Keratinocyte (primary cell): ENCODE data around the gene ACBD6. TPM values are rescaled to one million over a fixed set of nuclear protein-coding genes. Genes with fewer than 3 reads are reported as not detected.

ENCODE experiments used
- DNase-seq: peaks from one replicate; pipeline ENCODE4 v3.0.0-alpha.2; 2011; ENCODE audit warnings: low read depth, missing footprints, low spot score
- FAIRE-seq: peaks from 2 replicates; lab custom pipeline; 2011; peaks lifted over from hg19 to GRCh38; lab: Jason Lieb, UNC
- H2AFZ ChIP-seq: 2 replicates; pipeline ENCODE4 v1.6.0; 2012; ENCODE audit warnings: low read length, control low read depth, inconsistent platforms; ENCODE audit not compliant: control insufficient read depth
- H3K27ac ChIP-seq: 2 replicates; pipeline ENCODE4 v1.5.1; 2011; ENCODE audit warnings: low read length; ENCODE audit not compliant: control insufficient read depth, insufficient read depth
- H3K27me3 ChIP-seq: 3 replicates; pipeline ENCODE4 v1.6.0; 2011; ENCODE audit warnings: low read length; ENCODE audit not compliant: control insufficient read depth, insufficient read depth; ENCODE audit errors: extremely low read depth
- H3K36me3 ChIP-seq, 2 experiments: 2 replicates in 1 of 2; 3 replicates in 1 of 2; pipeline ENCODE4 v1.5.1; 2011; ENCODE audit warnings: low read length in 2 of 2, mild to moderate bottlenecking in 1 of 2; ENCODE audit not compliant: control insufficient read depth in 2 of 2, insufficient read depth in 2 of 2; ENCODE audit errors: extremely low read depth in 1 of 2
- H3K4me1 ChIP-seq: 3 replicates; pipeline ENCODE4 v1.5.1; 2011; ENCODE audit warnings: low read length; ENCODE audit not compliant: control insufficient read depth, insufficient read depth; ENCODE audit errors: extremely low read depth
- H3K4me2 ChIP-seq: 3 replicates; pipeline ENCODE4 v1.6.0; 2011; ENCODE audit warnings: low read depth, low read length; ENCODE audit not compliant: control insufficient read depth, insufficient read depth; ENCODE audit errors: extremely low read depth
- H3K4me3 ChIP-seq, 3 experiments: fragments of 200-600 bp in 1 of 3; sonication (generic) in 1 of 3; 2 replicates in 2 of 3; 3 replicates in 1 of 3; pipeline ENCODE4 v1.5.1; 2011 to 2016; ENCODE audit warnings: low read length in 3 of 3, mild to moderate bottlenecking in 3 of 3, control low read depth in 2 of 3, inconsistent platforms in 1 of 3, low read depth in 1 of 3, mixed read lengths in 1 of 3, mixed run types in 1 of 3, moderate library complexity in 1 of 3; ENCODE audit not compliant: control insufficient read depth in 2 of 3, insufficient read depth in 2 of 3; ENCODE audit errors: extremely low read depth in 1 of 3
- H3K79me2 ChIP-seq: 2 replicates; pipeline ENCODE4 v1.6.0; 2012; ENCODE audit warnings: low read length; ENCODE audit not compliant: control insufficient read depth, insufficient read depth
- H3K9ac ChIP-seq: 3 replicates; pipeline ENCODE4 v1.6.0; 2011; ENCODE audit warnings: low read length; ENCODE audit not compliant: control insufficient read depth, insufficient read depth; ENCODE audit errors: extremely low read depth
- H3K9me1 ChIP-seq: 3 replicates; pipeline ENCODE4 v1.6.0; 2011; ENCODE audit warnings: low read length; ENCODE audit not compliant: control insufficient read depth, insufficient read depth; ENCODE audit errors: extremely low read depth
- H3K9me3 ChIP-seq: 2 replicates; pipeline ENCODE4 v1.5.1; 2012; ENCODE audit warnings: low read depth, low read length; ENCODE audit not compliant: control insufficient read depth
- H4K20me1 ChIP-seq: 3 replicates; pipeline ENCODE4 v1.6.0; 2011; ENCODE audit warnings: low read length; ENCODE audit not compliant: control insufficient read depth, insufficient read depth; ENCODE audit errors: extremely low read depth
- CTCF ChIP-seq, 3 experiments: IDR thresholded peaks in 1 of 3; conservative IDR thresholded peaks in 1 of 3; optimal IDR thresholded peaks in 1 of 3; 2 replicates in 2 of 3; 3 replicates in 1 of 3; pipeline versions ENCODE3 to v1.5.1; 2011; ENCODE audit warnings: low read length in 3 of 3, mild to moderate bottlenecking in 3 of 3, moderate library complexity in 2 of 3, control low read depth in 1 of 3, inconsistent platforms in 1 of 3; ENCODE audit not compliant: insufficient read depth in 2 of 3; ENCODE audit errors: extremely low read depth in 1 of 3
- EZH2 ChIP-seq: IDR thresholded peaks from one replicate; pipeline ENCODE4 v1.6.1; 2012; ENCODE audit warnings: inconsistent platforms, mild to moderate bottlenecking, low read length, moderate library complexity
- dilution Hi-C: fragments of 300-500 bp; cut with MboI; formaldehyde crosslinking; loops from one replicate; pipeline ENCODE4 v1.7.0; 2020; ENCODE audit warnings: low sequenced_read_pairs; ENCODE audit not compliant: extremely low pct_ligation_motif_present
- polyA plus RNA-seq, 5 experiments: library from polyadenylated mRNA; depleted of rRNA in 3 of 5; stranded (reverse) in 3 of 5; stranded (forward) in 1 of 5; unstranded in 1 of 5; fragments of >200 nt; gene quantifications; 1 replicate in 1 of 5; 2 replicates in 3 of 5; 3 replicates in 1 of 5; pipeline versions ENCODE4 v1.2.1 to v1.2.3, GENCODE V29; 2011 to 2012; ENCODE audit warnings: missing spikeins in 2 of 5, low read depth in 1 of 5, low replicate concordance in 1 of 5

ACBD6 gene
- polyA plus RNA-seq, 1 donor (not counting 4 experiments of a cell fraction or from before 2014, with no cell fraction given), result 47.5 TPM

- Histone ChIP-seq H3K9ac (no peak overlapping the region), H3K4me1 (no peaks in the 10 kb centered on the region), H3K9me1 (no peaks in the 10 kb centered on the region), H3K4me2 (no peak overlapping the region), H3K36me3 (no peaks in the 10 kb centered on the region), H4K20me1 (no peaks in the 10 kb centered on the region), H3K27ac (no peak overlapping the region), H3K27me3 (peaks cover 67% of the 10 kb centered on the region), H3K4me3 (no peak overlapping the region), H2AFZ (no peak overlapping the region), H3K9me3 (no peaks in the 10 kb centered on the region), H3K79me2 (no peaks in the 10 kb centered on the region)
- DNase-seq (no peak), FAIRE-seq (no peak)
- dilution Hi-C loops, result no loop called here
- TF ChIP-seq CTCF (optimal IDR thresholded peaks at IDR 0.05 in 1 of 3, IDR thresholded peaks at IDR 0.05 in 1 of 3, conservative IDR thresholded peaks at IDR 0.05 in 1 of 3; ENCODE audit: extremely low read depth in 1 of 3, insufficient read depth in 2 of 3, low read length in 3 of 3) (no peak), EZH2 (no peak)
These were observed 241.8 kb downstream of the ACBD6 start for GRCh38 chr1:180260541-180260940.

- no peak overlapping the region for H3K4me2 ChIP-seq
- H3K9ac ChIP-seq, result no peak overlapping the region
- H3K79me2 ChIP-seq, result no peaks in the 10 kb centered on the region
- H3K27ac ChIP-seq, result no peak overlapping the region
- H3K36me3 ChIP-seq, result no peaks in the 10 kb centered on the region
- FAIRE-seq, result no peak
- no peaks in the 10 kb centered on the region for H3K4me1 ChIP-seq
- H2AFZ ChIP-seq, result no peak overlapping the region
- H3K9me3 ChIP-seq, result no peaks in the 10 kb centered on the region
- TF ChIP-seq CTCF (optimal IDR thresholded peaks at IDR 0.05 in 1 of 3, IDR thresholded peaks at IDR 0.05 in 1 of 3, conservative IDR thresholded peaks at IDR 0.05 in 1 of 3; ENCODE audit: extremely low read depth in 1 of 3, insufficient read depth in 2 of 3, low read length in 3 of 3) (no peak), EZH2 (no peak)
- dilution Hi-C loops, result no loop called here
- H3K4me3 ChIP-seq, result no peak overlapping the region
- no peak for DNase-seq
- H4K20me1 ChIP-seq, result no peaks in the 10 kb centered on the region
- H3K9me1 ChIP-seq, result no peaks in the 10 kb centered on the region
- H3K27me3 ChIP-seq, result peaks cover 59% of the 10 kb centered on the region
These were observed 242.7 kb downstream of the ACBD6 start for GRCh38 chr1:180259431-180260338.
